GM12878 (cell line): Measurements from ENCODE around the gene ARHGAP19. TPM values are rescaled to one million over a fixed set of nuclear protein-coding genes. Genes with fewer than 3 reads are reported as not detected.

Experiments
- ATF2 ChIP-seq: IDR thresholded peaks from 2 replicates; pipeline ENCODE4 v1.6.1; 2012; ENCODE audit warnings: low read length, inconsistent platforms
- GABPA ChIP-seq: IDR thresholded peaks from 2 replicates; pipeline ENCODE4 v1.6.1; 2014; ENCODE audit warnings: antibody characterized with exemption, low read depth, mild to moderate bottlenecking, inconsistent platforms
- HCFC1 ChIP-seq: fragments of 150-350 bp; IDR thresholded peaks from 2 replicates; pipeline ENCODE4 v1.6.1; 2014; ENCODE audit warnings: low read length
- IKZF1 ChIP-seq: fragments of 450-650 bp; conservative IDR thresholded peaks from 2 replicates; pipeline ENCODE4 v1.6.1; 2017; ENCODE audit warnings: antibody characterized with exemption, mild to moderate bottlenecking
- KAT2A ChIP-seq: conservative IDR thresholded peaks from 2 replicates; pipeline ENCODE4 v1.6.1; 2011; ENCODE audit warnings: low read depth, low read length; ENCODE audit not compliant: control insufficient read depth
- NFXL1 ChIP-seq: fragments of 450-650 bp; IDR thresholded peaks from 2 replicates; pipeline ENCODE4 v1.6.1; 2017; ENCODE audit warnings: antibody characterized with exemption, mild to moderate bottlenecking, borderline replicate concordance
- NR2C1 ChIP-seq: fragments of 450-650 bp; IDR thresholded peaks from 2 replicates; pipeline ENCODE4 v1.6.1; 2017; ENCODE audit warnings: antibody characterized with exemption, mild to moderate bottlenecking, moderate library complexity
- PML ChIP-seq: IDR thresholded peaks from 2 replicates; pipeline ENCODE4 v1.6.1; 2012; ENCODE audit warnings: low read length, inconsistent platforms
- RAD21 ChIP-seq: IDR thresholded peaks from 2 replicates; pipeline ENCODE4 v1.6.1; 2011; ENCODE audit warnings: mild to moderate bottlenecking, low read depth, low read length, moderate library complexity; ENCODE audit not compliant: insufficient read depth
- TCF12 ChIP-seq: IDR thresholded peaks from 2 replicates; pipeline ENCODE4 v1.6.1; 2011; ENCODE audit warnings: low read depth, mild to moderate bottlenecking, low read length
- ZBTB11 ChIP-seq: fragments of 450-650 bp; formaldehyde crosslinking; IDR thresholded peaks from 2 replicates; pipeline ENCODE4 v1.5.0; 2022; ENCODE audit warnings: mild to moderate bottlenecking, missing genetic modification characterization
- ZNF217 ChIP-seq: fragments of 450-650 bp; IDR thresholded peaks from 2 replicates; pipeline ENCODE4 v1.6.1; 2017; ENCODE audit warnings: antibody characterized with exemption, mild to moderate bottlenecking
- polyA plus RNA-seq, 11 experiments: library from polyadenylated mRNA; depleted of rRNA in 4 of 11; unstranded in 6 of 11; stranded (reverse) in 5 of 11; fragments of >200 nt; fragmentation: Nextera tagmentation in 4 of 11; fragmentation: Illumina TruSeq in 1 of 11; extraction: Ambion mirVana in 4 of 11; extraction: Trizol in 1 of 11; gene quantifications; 1 replicate in 1 of 11; 2 replicates in 10 of 11; pipeline versions ENCODE4 v1.2.1 to v1.2.3, GENCODE V29; 2011 to 2016; ENCODE audit warnings: inconsistent platforms in 2 of 11, missing spikeins in 2 of 11, low read depth in 1 of 11
- total RNA-seq, 4 experiments: library from RNA; depleted of rRNA in 3 of 4; stranded (reverse); fragments of >200 nt in 3 of 4; fragmentation: Illumina TruSeq in 1 of 4; extraction: Trizol in 1 of 4; gene quantifications; 2 replicates each; pipeline versions ENCODE4 v1.2.1 to v1.2.3, GENCODE V29; 2013 to 2021
- TF ChIP-seq, protein P1 (sequence below), 3 experiments: IDR thresholded peaks in 2 of 3; conservative IDR thresholded peaks in 1 of 3; 2 replicates each; pipeline ENCODE4 v1.5.1; 2011; ENCODE audit warnings: low read depth in 3 of 3, low read length in 3 of 3, mild to moderate bottlenecking in 3 of 3, control low read depth in 2 of 3, moderate library complexity in 2 of 3, inconsistent platforms in 1 of 3, mixed read lengths in 1 of 3; ENCODE audit not compliant: control insufficient read depth in 2 of 3, insufficient read depth in 1 of 3; ENCODE audit errors: extremely low read depth in 1 of 3

ARHGAP19 gene
- total and polyA plus RNA-seq, 10 of the 15 experiments (the other 5 are each of a cell fraction or from before 2014, with no cell fraction given): 13.3 to 40.7 (median 22.6) TPM

GRCh38 chr10:97203220-97203619, 89.2 kb downstream of the ARHGAP19 start (continued):
- TF ChIP-seq, protein P1, sequence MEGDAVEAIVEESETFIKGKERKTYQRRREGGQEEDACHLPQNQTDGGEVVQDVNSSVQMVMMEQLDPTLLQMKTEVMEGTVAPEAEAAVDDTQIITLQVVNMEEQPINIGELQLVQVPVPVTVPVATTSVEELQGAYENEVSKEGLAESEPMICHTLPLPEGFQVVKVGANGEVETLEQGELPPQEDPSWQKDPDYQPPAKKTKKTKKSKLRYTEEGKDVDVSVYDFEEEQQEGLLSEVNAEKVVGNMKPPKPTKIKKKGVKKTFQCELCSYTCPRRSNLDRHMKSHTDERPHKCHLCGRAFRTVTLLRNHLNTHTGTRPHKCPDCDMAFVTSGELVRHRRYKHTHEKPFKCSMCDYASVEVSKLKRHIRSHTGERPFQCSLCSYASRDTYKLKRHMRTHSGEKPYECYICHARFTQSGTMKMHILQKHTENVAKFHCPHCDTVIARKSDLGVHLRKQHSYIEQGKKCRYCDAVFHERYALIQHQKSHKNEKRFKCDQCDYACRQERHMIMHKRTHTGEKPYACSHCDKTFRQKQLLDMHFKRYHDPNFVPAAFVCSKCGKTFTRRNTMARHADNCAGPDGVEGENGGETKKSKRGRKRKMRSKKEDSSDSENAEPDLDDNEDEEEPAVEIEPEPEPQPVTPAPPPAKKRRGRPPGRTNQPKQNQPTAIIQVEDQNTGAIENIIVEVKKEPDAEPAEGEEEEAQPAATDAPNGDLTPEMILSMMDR (IDR thresholded peaks at IDR 0.05 in 2 of 3, conservative IDR thresholded peaks at IDR 0.05 in 1 of 3; ENCODE audit: control insufficient read depth in 2 of 3, extremely low read depth in 1 of 3, insufficient read depth in 1 of 3, low read depth in 3 of 3, low read length in 3 of 3): no peak
- no peak for TF ChIP-seq HCFC1
- TF ChIP-seq TCF12: no peak
- TF ChIP-seq ATF2: no peak
- no peak for TF ChIP-seq PML
- no peak for TF ChIP-seq NR2C1
- no peak for TF ChIP-seq ZBTB11
- no peak for TF ChIP-seq KAT2A
- TF ChIP-seq NFXL1: no peak
- TF ChIP-seq GABPA: no peak
- no peak for TF ChIP-seq ZNF217
- no peak for TF ChIP-seq RAD21
- no peak for TF ChIP-seq IKZF1
- TF ChIP-seq, all 136 proteins: peak for 0
